SK-N-SH (cell line): Measurements from ENCODE around the gene COLEC11. TPM values are rescaled to one million over a fixed set of nuclear protein-coding genes. Genes with fewer than 3 reads are reported as not detected.

Experiments
- CTCF ChIA-PET: fragments of 300-600, 350-600 bp; formaldehyde crosslinking; extraction: SDS; loops from one replicate; lab custom pipeline; 2021; lab: Yijun Ruan, JAX
- POLR2A ChIA-PET: fragments of 350-600 bp; sonication (Branson Sonifier 250); formaldehyde crosslinking; extraction: SDS; loops from one replicate; lab custom pipeline; 2020; ENCODE audit warnings: antibody characterized with exemption, inconsistent platforms; lab: Yijun Ruan, JAX
- DNase-seq: peaks from one replicate; pipeline ENCODE4 v3.0.0; 2012
- H2AFZ ChIP-seq: fragments of 200-600 bp; sonication (generic); 2 replicates; pipeline ENCODE4 v1.8.1; 2016; ENCODE audit warnings: antibody characterized with exemption, mild to moderate bottlenecking, low read depth
- H3F3A ChIP-seq: fragments of 200-600 bp; sonication (generic); replicated peaks from 2 replicates; pipeline ENCODE3; 2016; ENCODE audit warnings: antibody characterized with exemption, mild to moderate bottlenecking; ENCODE audit not compliant: insufficient read depth
- H3K27ac ChIP-seq, 2 experiments: fragments of 200-500 bp in 1 of 2; fragments of 200-600 bp in 1 of 2; sonication (Bioruptor generic) in 1 of 2; sonication (generic), shearing (Covaris generic) in 1 of 2; 2 replicates each; pipeline versions ENCODE4 v1.5.1 to v1.6.1; 2014 to 2016; ENCODE audit warnings: low read depth in 2 of 2, inconsistent platforms in 1 of 2, low read length in 1 of 2, mild to moderate bottlenecking in 1 of 2, mixed read lengths in 1 of 2
- H3K27me3 ChIP-seq: fragments of 200-600 bp; sonication (generic), shearing (Covaris generic); 2 replicates; pipeline ENCODE4 v1.6.1; 2016; ENCODE audit warnings: mixed run types; ENCODE audit not compliant: insufficient read depth
- H3K36me3 ChIP-seq, 2 experiments: fragments of 200-500 bp in 1 of 2; fragments of 200-600 bp in 1 of 2; sonication (Bioruptor generic) in 1 of 2; sonication (generic) in 1 of 2; replicated peaks in 1 of 2; 2 replicates each; pipeline versions ENCODE3 to v1.5.1; 2014 to 2016; ENCODE audit warnings: low read length in 1 of 2, mild to moderate bottlenecking in 1 of 2; ENCODE audit not compliant: insufficient read depth in 2 of 2, control insufficient read depth in 1 of 2
- H3K4me1 ChIP-seq, 2 experiments: fragments of 200-500 bp in 1 of 2; fragments of 200-600 bp in 1 of 2; sonication (Bioruptor generic) in 1 of 2; sonication (generic), shearing (Covaris generic) in 1 of 2; 2 replicates each; pipeline versions ENCODE4 v1.5.1 to v1.6.1; 2014 to 2016; ENCODE audit warnings: low read depth in 1 of 2, low read length in 1 of 2, mixed run types in 1 of 2; ENCODE audit not compliant: insufficient read depth in 2 of 2, control insufficient read depth in 1 of 2
- H3K4me2 ChIP-seq: fragments of 200-600 bp; sonication (generic), shearing (Covaris generic); 2 replicates; pipeline ENCODE4 v1.6.1; 2017; ENCODE audit warnings: mixed run types
- H3K4me3 ChIP-seq, 2 experiments: fragments of 200-500 bp in 1 of 2; fragments of 200-600 bp in 1 of 2; sonication (Bioruptor generic) in 1 of 2; sonication (generic), shearing (Covaris generic) in 1 of 2; 2 replicates each; pipeline versions ENCODE4 v1.5.1 to v1.8.1; 2014 to 2016; ENCODE audit warnings: low read depth in 2 of 2, inconsistent platforms in 1 of 2, low read length in 1 of 2, mild to moderate bottlenecking in 1 of 2, mixed read lengths in 1 of 2, moderate library complexity in 1 of 2
- H3K79me2 ChIP-seq: fragments of 200-600 bp; sonication (generic); 2 replicates; pipeline ENCODE4 v1.8.1; 2017; ENCODE audit warnings: mild to moderate bottlenecking; ENCODE audit not compliant: insufficient read depth
- H3K9ac ChIP-seq: fragments of 200-600 bp; sonication (generic); 2 replicates; pipeline ENCODE4 v1.6.1; 2017; ENCODE audit warnings: mixed run types
- H3K9me2 ChIP-seq: fragments of 200-600 bp; sonication (generic); 2 replicates; pipeline ENCODE4 v1.6.1; 2017; ENCODE audit warnings: mixed run types
- H3K9me3 ChIP-seq: fragments of 200-600 bp; sonication (generic); 2 replicates; pipeline ENCODE4 v1.6.1; 2017; ENCODE audit warnings: mixed run types, mild to moderate bottlenecking, moderate library complexity
- H4K20me1 ChIP-seq: fragments of 200-600 bp; sonication (generic); 2 replicates; pipeline ENCODE4 v1.6.1; 2017; ENCODE audit warnings: mild to moderate bottlenecking, mixed run types; ENCODE audit not compliant: insufficient read depth
- CHD2 ChIP-seq: fragments of 150-350 bp; IDR thresholded peaks from 2 replicates; pipeline ENCODE4 v1.6.1; 2018; ENCODE audit warnings: low read length; ENCODE audit not compliant: partially characterized antibody
- EP300 ChIP-seq, 2 experiments: IDR thresholded peaks; 2 replicates each; pipeline versions ENCODE4 v1.4.0 to v1.6.1; 2012; ENCODE audit warnings: borderline replicate concordance in 1 of 2, low read depth in 1 of 2, low read length in 1 of 2
- EZH2phosphoT487 ChIP-seq: fragments of 200-600 bp; sonication (generic); IDR thresholded peaks from 2 replicates; pipeline ENCODE4 v1.6.1; 2017; ENCODE audit warnings: low read depth, mixed run types, mild to moderate bottlenecking, antibody characterized with exemption, moderate library complexity, borderline replicate concordance
- FOXJ3 ChIP-seq: sonication (generic); formaldehyde crosslinking; IDR thresholded peaks from 2 replicates; pipeline ENCODE4 v1.5.1; 2020; ENCODE audit warnings: mild to moderate bottlenecking, missing genetic modification reagents
- GATA2 ChIP-seq: sonication (generic); formaldehyde crosslinking; IDR thresholded peaks from 2 replicates; pipeline ENCODE4 v1.5.0; 2020; ENCODE audit warnings: mild to moderate bottlenecking, missing genetic modification reagents
- MXI1 ChIP-seq: IDR thresholded peaks from 2 replicates; pipeline ENCODE4 v1.6.1; 2012; ENCODE audit warnings: mild to moderate bottlenecking, low read depth, low read length, improper control_type of control experiment
- RAD21 ChIP-seq: IDR thresholded peaks from 2 replicates; pipeline ENCODE4 v1.6.1; 2012; ENCODE audit warnings: mild to moderate bottlenecking, low read length
- RCOR1 ChIP-seq: fragments of 150-350 bp; IDR thresholded peaks from 2 replicates; pipeline ENCODE4 v1.6.1; 2017; ENCODE audit warnings: antibody characterized with exemption, low read length
- RXRA ChIP-seq: IDR thresholded peaks from 2 replicates; pipeline ENCODE4 v1.4.0; 2012; ENCODE audit warnings: low read depth, mild to moderate bottlenecking, borderline replicate concordance
- SIN3A ChIP-seq: IDR thresholded peaks from 2 replicates; pipeline ENCODE4 v1.6.1; 2012; ENCODE audit warnings: low read depth, mild to moderate bottlenecking, low read length, moderate library complexity, borderline replicate concordance
- SMC3 ChIP-seq: IDR thresholded peaks from 2 replicates; pipeline ENCODE4 v1.6.1; 2012; ENCODE audit warnings: low read depth, low read length, improper control_type of control experiment
- TAF1 ChIP-seq: IDR thresholded peaks from 2 replicates; pipeline ENCODE4 v1.6.1; 2012; ENCODE audit warnings: low read depth, mild to moderate bottlenecking, low read length, moderate library complexity, borderline replicate concordance
- TCF12 ChIP-seq: IDR thresholded peaks from 2 replicates; pipeline ENCODE4 v1.4.0; 2012
- TEAD4 ChIP-seq: IDR thresholded peaks from 2 replicates; pipeline ENCODE4 v1.4.0; 2012; ENCODE audit warnings: mild to moderate bottlenecking, borderline replicate concordance; ENCODE audit not compliant: insufficient read depth
- WGBS: methylation state at CpG from one replicate; pipeline ENCODE4 v1.1.6; 2017; ENCODE audit warnings: low lambda C conversion rate; 5-methylcytosine and 5-hydroxymethylcytosine counted together
- polyA plus RNA-seq, 3 experiments: library from polyadenylated mRNA; depleted of rRNA; stranded (reverse); fragments of >200 nt; gene quantifications; 2 replicates each; pipeline ENCODE4 v1.2.3, GENCODE V29; 2012
- TF ChIP-seq, protein P1 (sequence below): fragments of 150-350 bp; IDR thresholded peaks from 2 replicates; pipeline ENCODE4 v1.6.1; 2017; ENCODE audit warnings: antibody characterized with exemption, low read length, low read depth, borderline replicate concordance

COLEC11 gene
- polyA plus RNA-seq, 1 of the 3 experiments (the other 2 are of a cell fraction): 8.7 TPM

DNA sequence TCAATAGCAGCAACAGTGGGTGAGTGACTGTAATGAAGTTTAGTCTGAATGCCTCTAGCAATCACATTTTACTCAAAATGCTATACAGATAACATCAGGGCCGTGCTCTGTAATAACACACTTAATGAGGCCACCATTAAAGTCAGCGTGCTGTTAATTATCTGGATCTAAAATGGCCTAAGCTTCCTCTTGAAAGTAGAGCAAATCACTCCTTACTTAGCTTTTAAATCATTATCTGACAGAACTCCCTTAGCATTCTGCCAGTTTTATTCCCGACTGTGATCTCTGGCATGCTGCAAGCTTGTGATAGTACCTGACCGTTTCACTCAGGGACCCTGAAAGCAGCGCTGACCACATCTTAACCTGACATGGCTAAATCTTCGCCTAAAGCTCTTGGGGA lies 10.8 kb upstream of the COLEC11 start:
- Histone ChIP-seq H3K9ac (no peak overlapping the region), H3K9me2 (no peaks in the 10 kb centered on the region), H3K4me1 (peaks cover 16 to 73% of the 10 kb centered on the region in 2 experiments), H3K27me3 (no peaks in the 10 kb centered on the region)
- TF ChIP-seq TCF12: 0 out of 2 replicates have a peak, but pooled peaks have one; percentile 38
- 0 out of 2 replicates have a peak, but pooled peaks have one; percentile 64 for TF ChIP-seq FOXJ3 (CRISPR knock-in tag)
- TF ChIP-seq EZH2phosphoT487: no peak
- TF ChIP-seq RAD21: no peak; the same call in 1 of the 2 replicates
- TF ChIP-seq CHD2: peak; percentile 72
- TF ChIP-seq, protein P1, sequence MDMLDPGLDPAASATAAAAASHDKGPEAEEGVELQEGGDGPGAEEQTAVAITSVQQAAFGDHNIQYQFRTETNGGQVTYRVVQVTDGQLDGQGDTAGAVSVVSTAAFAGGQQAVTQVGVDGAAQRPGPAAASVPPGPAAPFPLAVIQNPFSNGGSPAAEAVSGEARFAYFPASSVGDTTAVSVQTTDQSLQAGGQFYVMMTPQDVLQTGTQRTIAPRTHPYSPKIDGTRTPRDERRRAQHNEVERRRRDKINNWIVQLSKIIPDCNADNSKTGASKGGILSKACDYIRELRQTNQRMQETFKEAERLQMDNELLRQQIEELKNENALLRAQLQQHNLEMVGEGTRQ: no peak
- TF ChIP-seq MXI1: peak; percentile 86
- TF ChIP-seq EP300 (IDR thresholded peaks at IDR 0.05; ENCODE audit: borderline replicate concordance in 1 of 2, low read depth in 1 of 2, low read length in 1 of 2): peak in 1 of 2 experiments; percentile 96; a peak in 2 of 4 replicates
- TF ChIP-seq TEAD4: 0 out of 2 replicates have a peak, but pooled peaks have one; percentile 40
- no peak for TF ChIP-seq TAF1
- TF ChIP-seq SMC3: 0 out of 2 replicates have a peak, but pooled peaks have one; percentile 5
- 0 out of 2 replicates have a peak, but pooled peaks have one; percentile 42 for TF ChIP-seq SIN3A
- no peak for TF ChIP-seq RXRA
- peak; percentile 97 for TF ChIP-seq GATA2
- peak; percentile 98 for TF ChIP-seq RCOR1
- TF ChIP-seq, all 33 proteins: peak for 10
- DNase-seq: peak; percentile 72
- Histone ChIP-seq H2AFZ (no peak overlapping the region), H3K79me2 (peaks cover 52% of the 10 kb centered on the region), H3F3A (peaks cover 48% of the 10 kb centered on the region), H3K36me3 (peaks cover 57 to 63% of the 10 kb centered on the region in 2 experiments), H3K27ac (peak overlapping the region; percentile 71 to 97), H3K4me2 (no peak overlapping the region), H4K20me1 (peaks cover 34% of the 10 kb centered on the region), H3K9me3 (no peaks in the 10 kb centered on the region), H3K4me3 (no peak overlapping the region)
- ChIA-PET CTCF (interaction anchor here (0.5 to 5.0 kb wide), 9 partner anchors 8 to 1707 kb away, joined by 3 to 43 read pairs (median 6); partner anchors contain the start of genes COLEC11 and RPS7), POLR2A (interaction anchor here (1.0 to 4.3 kb wide), 9 partner anchors 8 to 457 kb away, joined by 3 to 52 read pairs (median 8); partner anchors contain the start of genes ADI1, COLEC11 and RNASEH1)
- 49% methylated on average over 6 of the region's 6 CpGs for WGBS
